Prostate gland (tissue), 2 donors: ENCODE data around the gene BCL2L1. TPM values are rescaled to one million over a fixed set of nuclear protein-coding genes. Genes with fewer than 3 reads are reported as not detected.
"Not testable (repeated sequence)": the region's sequence is repeated elsewhere in the genome, so short reads cannot be mapped to it uniquely, and the experiment has no call there.

Experiments used
- DNase-seq: peaks from one replicate; pipeline ENCODE4 v3.0.0-alpha.2; 2019; ENCODE audit warnings: low spot score
- H3K27ac ChIP-seq, 2 donors: fragments of 200-600 bp; sonication (generic); 2 replicates each; pipeline ENCODE4 v1.5.1; 2017 to 2019
- H3K27me3 ChIP-seq: fragments of 200-600 bp; sonication (generic); replicated peaks from 2 replicates; pipeline ENCODE4 v1.5.1; 2019; ENCODE audit not compliant: insufficient read depth
- H3K36me3 ChIP-seq, 2 donors: fragments of 200-600 bp; sonication (generic); 1 replicate in 1 of 2; 2 replicates in 1 of 2; pipeline versions ENCODE4 v1.5.1 to v1.8.1; 2017 to 2019
- H3K4me1 ChIP-seq: fragments of 200-600 bp; sonication (generic); replicated peaks from 2 replicates; pipeline ENCODE4 v1.5.1; 2019
- H3K4me3 ChIP-seq, 2 donors: fragments of 200-600 bp; sonication (generic); 2 replicates each; pipeline ENCODE4 v1.5.1; 2017 to 2019
- H3K9me3 ChIP-seq: fragments of 200-600 bp; sonication (generic); 2 replicates; pipeline ENCODE4 v1.5.1; 2017
- CTCF ChIP-seq, 4 experiments: fragments of 200-600 bp in 2 of 4; fragments of 450-650 bp in 2 of 4; sonication (generic) in 2 of 4; IDR thresholded peaks; 1 replicate in 3 of 4; 2 replicates in 1 of 4; pipeline ENCODE4 v1.5.1; 2016 to 2019; ENCODE audit warnings: antibody characterized with exemption in 4 of 4, mild to moderate bottlenecking in 2 of 4, moderate library complexity in 2 of 4
- POLR2A ChIP-seq: fragments of 450-650 bp; IDR thresholded peaks from one replicate; pipeline ENCODE4 v1.6.1; 2016; ENCODE audit warnings: antibody characterized with exemption, mild to moderate bottlenecking
- POLR2AphosphoS5 ChIP-seq: sonication (generic); formaldehyde crosslinking; IDR thresholded peaks from one replicate; pipeline ENCODE4 v1.6.1; 2017; ENCODE audit warnings: antibody characterized with exemption
- WGBS: methylation state at CpG from one replicate; pipeline ENCODE4 v1.1.5; 2018; 5-methylcytosine and 5-hydroxymethylcytosine counted together
- intact Hi-C: fragments of 100-400 bp; cut with DNase I; formaldehyde crosslinking; loops from one replicate; pipeline ENCODE4 v1.14.2; 2022
- total RNA-seq, 2 donors: library from RNA; depleted of rRNA; stranded (reverse); fragments of >200 nt; gene quantifications; one replicate each; pipeline ENCODE4 v1.1.0, GENCODE V29; 2016

Gene BCL2L1
- total RNA-seq, 2 donors from 2014 or later = 127 to 155 TPM

DNA sequence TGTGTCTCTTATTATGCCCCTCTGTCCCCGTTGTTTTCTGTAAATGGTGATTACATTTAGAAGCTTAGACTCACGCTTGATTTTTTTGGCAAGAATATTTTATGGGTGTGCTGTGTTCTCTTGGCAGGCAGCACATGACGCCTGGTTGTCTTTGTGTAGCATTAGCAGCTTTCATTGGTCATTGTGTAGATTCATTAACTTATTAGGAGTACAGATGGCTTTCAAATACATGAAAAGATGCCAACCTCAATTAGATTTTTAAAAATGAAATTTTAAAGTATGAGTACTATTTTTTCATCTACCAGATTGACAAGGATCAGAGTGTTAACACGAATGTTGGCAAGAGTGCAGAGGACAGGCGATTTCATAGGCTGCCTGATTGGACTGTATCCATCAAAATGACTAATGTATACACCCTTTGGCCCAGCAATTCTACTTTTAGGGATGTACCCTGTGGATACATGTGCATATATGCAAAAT lies 69.7 kb downstream of the BCL2L1 start:
- H3K36me3 ChIP-seq = no peaks in the 10 kb centered on the region
- H3K27me3 ChIP-seq = no peaks in the 10 kb centered on the region
- peaks cover 5% of the 10 kb centered on the region for H3K4me1 ChIP-seq
- H3K27ac ChIP-seq = peak overlapping the region; percentile 3 to 45
- 8% methylated on average over 5 of the region's 5 CpGs for WGBS
- peak; percentile 51 for DNase-seq
- no peak overlapping the region for H3K4me3 ChIP-seq
- peak; percentile 76 for TF ChIP-seq POLR2AphosphoS5
- no peak for TF ChIP-seq CTCF (IDR thresholded peaks at IDR 0.05)
- H3K9me3 ChIP-seq = no peaks in the 10 kb centered on the region
- intact Hi-C loops = no loop called here

GRCh38 chr20:31648104-31648503 lies 74.6 kb downstream of the BCL2L1 start:
- H3K4me1 ChIP-seq, DNase-seq, H3K27ac ChIP-seq, intact Hi-C loops, H3K27me3 ChIP-seq, H3K9me3 ChIP-seq, H3K4me3 ChIP-seq, H3K36me3 ChIP-seq: not testable (repeated sequence)
- WGBS = 76% methylated on average over 3 of the region's 3 CpGs

DNA sequence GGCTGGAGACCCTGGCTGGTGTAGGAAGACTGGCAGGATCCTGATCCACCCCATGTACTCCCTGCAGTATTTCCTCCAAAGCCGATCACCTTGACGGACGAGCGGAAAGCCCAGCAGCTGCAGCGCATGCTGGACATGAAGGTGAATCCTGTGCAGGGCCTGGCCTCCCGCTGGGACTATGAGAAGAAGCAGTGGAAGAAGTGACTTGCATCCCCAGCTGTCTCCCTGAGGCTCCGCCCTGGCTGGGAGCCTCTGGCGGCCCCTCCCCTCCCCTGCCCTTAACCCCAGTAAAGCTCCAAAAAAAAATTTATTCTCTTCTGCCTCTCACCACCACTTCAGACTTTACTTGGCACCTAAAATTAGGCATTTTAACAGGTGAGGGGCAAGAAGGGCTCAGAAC lies 78.0 kb downstream of the BCL2L1 start:
- Histone ChIP-seq H3K36me3 (no peaks in the 10 kb centered on the region), H3K4me3 (no peak overlapping the region), H3K4me1 (no peaks in the 10 kb centered on the region), H3K27me3 (no peaks in the 10 kb centered on the region), H3K27ac (no peak overlapping the region), H3K9me3 (no peaks in the 10 kb centered on the region)
- 71% methylated on average over 8 of the region's 8 CpGs for WGBS
- DNase-seq = no peak
- intact Hi-C loops = no loop called here
- TF ChIP-seq POLR2AphosphoS5 (no peak), POLR2A (no peak), CTCF (IDR thresholded peaks at IDR 0.05) (no peak)

GRCh38 chr20:31643522-31643921 lies 79.1 kb downstream of the BCL2L1 start:
- TF ChIP-seq POLR2AphosphoS5 (no peak), POLR2A (no peak), CTCF (IDR thresholded peaks at IDR 0.05) (no peak)
- no peak for DNase-seq
- 82% methylated on average over 4 of the region's 4 CpGs for WGBS
- Histone ChIP-seq H3K27me3 (no peaks in the 10 kb centered on the region), H3K27ac (no peak overlapping the region), H3K4me1 (no peaks in the 10 kb centered on the region), H3K4me3 (no peak overlapping the region), H3K9me3 (no peaks in the 10 kb centered on the region), H3K36me3 (no peaks in the 10 kb centered on the region)
- intact Hi-C loops = no loop called here

GRCh38 chr20:31642837-31643236 lies 79.8 kb downstream of the BCL2L1 start:
- no peak for DNase-seq
- 96% methylated on average over 1 of the region's 1 CpG for WGBS
- Histone ChIP-seq H3K4me3 (no peak overlapping the region), H3K27me3 (no peaks in the 10 kb centered on the region), H3K27ac (no peak overlapping the region), H3K36me3 (no peaks in the 10 kb centered on the region), H3K4me1 (no peaks in the 10 kb centered on the region), H3K9me3 (no peaks in the 10 kb centered on the region)
- intact Hi-C loops = no loop called here
- TF ChIP-seq POLR2AphosphoS5 = no peak
- no peak for TF ChIP-seq CTCF (IDR thresholded peaks at IDR 0.05)
- TF ChIP-seq POLR2A = no peak
